ENCODE data around the gene LRMDA. TPM values are rescaled to one million over a fixed set of nuclear protein-coding genes. Genes with fewer than 3 reads are reported as not detected.

The LRMDA gene
- total and polyA plus RNA-seq, 2 of the 4 experiments (the other 2 are of a cell fraction) = 0.07 TPM; not detected in 1

DNA sequence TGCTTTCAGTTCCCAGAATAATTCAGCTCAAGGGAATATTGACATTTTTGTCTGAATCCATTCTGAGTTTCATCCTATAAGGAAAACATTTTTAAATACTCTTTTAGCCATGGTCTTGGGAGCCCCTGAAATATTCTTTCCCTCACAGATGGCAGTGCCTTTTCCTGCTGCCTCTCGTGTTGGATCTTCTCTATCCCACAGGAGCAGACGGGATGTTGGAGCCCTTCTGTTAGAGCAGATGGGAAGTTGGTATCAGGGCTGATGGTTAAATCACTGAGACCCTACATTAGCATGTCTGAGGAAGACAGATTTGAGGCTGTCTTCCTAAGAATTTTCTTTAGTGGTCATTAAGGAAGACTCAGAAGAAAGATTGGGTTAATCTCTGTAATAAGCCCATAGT, 737.8 kb downstream of the LRMDA start:
- dilution Hi-C loops (cut with HindIII; ENCODE audit: low sequenced_read_pairs, unreplicated experiment) = no loop called here
- BruUV-seq (replicated peaks) = no TSS peak

More for the DNA sequence above, 737.8 kb downstream of the LRMDA start:
- intact Hi-C loops (cut with micrococcal nuclease) (no loop called here), in situ Hi-C loops (cut with MboI; ENCODE audit: low sequenced_read_pairs) (no loop called here)
- ChIA-PET POLR2A (ENCODE audit: unreplicated experiment) (no interaction called here), CTCF (interaction anchor here (1.1 kb wide), 1 partner anchor 132 kb away, joined by 3 read pairs; no protein-coding TSS in a partner anchor)
- Histone ChIP-seq H3K27ac (ENCODE audit: insufficient read depth, low read length) (no peak overlapping the region), H4K8ac (ENCODE audit: low read depth in 2 of 2, low read length in 2 of 2) (no peak overlapping the region), H3K23ac (ENCODE audit: low read depth, low read length) (no peak overlapping the region), H3K9me1 (ENCODE audit: insufficient read depth, low read length) (no peaks in the 10 kb centered on the region), H4K5ac (ENCODE audit: low read depth, low read length) (no peak overlapping the region), H3K9me3 (ENCODE audit: control insufficient read depth, insufficient read depth, low read length) (peaks cover 3% of the 10 kb centered on the region; the same call in 1 of the 2 replicates), H2BK5ac (ENCODE audit: low read depth, low read length, poor library complexity, severe bottlenecking) (no peak overlapping the region), H3K4me2 (ENCODE audit: low read depth, low read length) (no peak overlapping the region), H3K14ac (replicated peaks; ENCODE audit: low read depth, low read length) (no peak overlapping the region), H3K27me3 (ENCODE audit: control insufficient read depth, insufficient read depth, low read length) (peaks cover 10% of the 10 kb centered on the region), H2AK5ac (ENCODE audit: low read depth, low read length) (no peak overlapping the region), H3K36me3 (ENCODE audit: control insufficient read depth, insufficient read depth, low read length) (no peaks in the 10 kb centered on the region), H4K91ac (ENCODE audit: insufficient read depth, low read depth, low read length) (no peak overlapping the region), H2AK9ac (replicated peaks; ENCODE audit: low read depth, low read length, poor library complexity) (no peak overlapping the region), H2AFZ (replicated peaks; ENCODE audit: low read length, poor library complexity) (no peak overlapping the region), H3K4me3 (ENCODE audit: insufficient read depth, low read depth, low read length) (no peak overlapping the region), H2BK15ac (ENCODE audit: low read depth, low read length) (no peak overlapping the region), H3K9ac (ENCODE audit: low read depth, low read length) (no peak overlapping the region), H2BK120ac (ENCODE audit: low read depth, low read length) (no peak overlapping the region), H3K56ac (ENCODE audit: extremely low read depth, insufficient read depth, low read length) (no peak overlapping the region), H3K4me1 (ENCODE audit: control insufficient read depth, insufficient read depth, low read length) (no peaks in the 10 kb centered on the region), H3K79me1 (ENCODE audit: low read depth in 1 of 2, low read length in 2 of 2) (no peaks in the 10 kb centered on the region), H4K20me1 (ENCODE audit: insufficient read depth, low read length) (no peaks in the 10 kb centered on the region), H3K4ac (ENCODE audit: low read depth, low read length) (no peak overlapping the region), H2BK20ac (ENCODE audit: low read depth, low read length) (no peak overlapping the region), H3K18ac (ENCODE audit: low read depth, low read length) (no peak overlapping the region)
- no peak for TF ChIP-seq RCOR1 (IDR thresholded peaks at IDR 0.05; ENCODE audit: insufficient replicate concordance, low read length)
- TF ChIP-seq SMC3 (IDR thresholded peaks at IDR 0.05; ENCODE audit: low read depth, low read length) = no peak
- ATAC-seq (ENCODE audit: low read depth) (no peak), DNase-seq (no peak)
- WGBS, 2 experiments (ENCODE audit: extremely low coverage in 2 of 2, insufficient read length in 1 of 2) = 80% methylated on average over 1 of the region's 2 CpGs; no CpG with 5 or more reads in 1 of the 2 experiments

Measured in IMR-90 (cell line).